PC-9 (cell line): ENCODE data around the gene PI3. TPM values are rescaled to one million over a fixed set of nuclear protein-coding genes. Genes with fewer than 3 reads are reported as not detected.
A peak's percentile ranks its signal among the peaks of the same experiment; 100 is the strongest.

Experiments used
- BruUV-seq: library from RNA; stranded (reverse); fragments of 400-500 nt; replicated peaks from 2 replicates; lab custom pipeline; 2021; lab: Mats Ljungman, UMichigan
- CTCF ChIA-PET: fragments of 300-600 bp; sonication (Branson Sonifier 250); formaldehyde crosslinking; loops from one replicate; lab custom pipeline; 2022; ENCODE audit warnings: antibody characterized with exemption; lab: Charles Lee
- POLR2A ChIA-PET: fragments of 300-600 bp; sonication (Branson Sonifier 250); formaldehyde crosslinking; loops from one replicate; lab custom pipeline; 2022; ENCODE audit warnings: antibody characterized with exemption; ENCODE audit not compliant: unreplicated experiment; lab: Charles Lee
- DNase-seq, 2 experiments: peaks; one replicate each; pipeline versions ENCODE4 v3.0.0 to v3.0.0-alpha.2; 2015 to 2022; ENCODE audit warnings: mixed read lengths in 1 of 2
- H2AFZ ChIP-seq: fragments of 200-600 bp; sonication (generic); 2 replicates; pipeline ENCODE4 v1.8.1; 2017; ENCODE audit warnings: antibody characterized with exemption
- H3F3A ChIP-seq: fragments of 200-600 bp; sonication (generic); 2 replicates; pipeline ENCODE4 v1.8.1; 2017; ENCODE audit warnings: antibody characterized with exemption, mild to moderate bottlenecking, low read depth; ENCODE audit not compliant: insufficient read depth
- H3K27ac ChIP-seq: fragments of 200-600 bp; sonication (generic); 2 replicates; pipeline ENCODE4 v1.6.1; 2016; ENCODE audit warnings: mixed run types
- H3K27me3 ChIP-seq: fragments of 200-600 bp; sonication (generic); 2 replicates; pipeline ENCODE4 v1.6.1; 2016; ENCODE audit warnings: low read depth, mixed run types; ENCODE audit not compliant: insufficient read depth
- H3K36me3 ChIP-seq: fragments of 200-600 bp; sonication (generic); 2 replicates; pipeline ENCODE4 v1.6.1; 2016; ENCODE audit warnings: low read depth, mixed run types
- H3K4me1 ChIP-seq: fragments of 200-600 bp; sonication (generic); replicated peaks from 2 replicates; pipeline ENCODE4 v1.6.1; 2016; ENCODE audit warnings: mixed run types; ENCODE audit not compliant: insufficient read depth
- H3K4me2 ChIP-seq: fragments of 200-600 bp; sonication (generic); 2 replicates; pipeline ENCODE4 v1.6.1; 2017; ENCODE audit warnings: mixed run types
- H3K4me3 ChIP-seq: fragments of 200-600 bp; sonication (generic); 2 replicates; pipeline ENCODE4 v1.6.1; 2016; ENCODE audit warnings: mixed run types
- H3K79me2 ChIP-seq: fragments of 200-600 bp; sonication (generic); 2 replicates; pipeline ENCODE4 v1.6.1; 2017; ENCODE audit warnings: low read depth, mixed run types
- H3K9me2 ChIP-seq: fragments of 200-600 bp; sonication (generic); 2 replicates; pipeline ENCODE4 v1.8.1; 2017; ENCODE audit warnings: mild to moderate bottlenecking; ENCODE audit not compliant: insufficient read depth
- H3K9me3 ChIP-seq: fragments of 200-600 bp; sonication (generic); 2 replicates; pipeline ENCODE4 v1.8.1; 2016; ENCODE audit warnings: low read depth; ENCODE audit not compliant: insufficient read depth
- H4K20me1 ChIP-seq: fragments of 200-600 bp; sonication (generic); 2 replicates; pipeline ENCODE4 v1.8.1; 2017; ENCODE audit not compliant: insufficient read depth
- CTCF ChIP-seq: fragments of 200-600 bp; sonication (generic); conservative IDR thresholded peaks from 2 replicates; pipeline ENCODE4 v1.6.1; 2017; ENCODE audit warnings: mixed run types, antibody characterized with exemption, mild to moderate bottlenecking, moderate library complexity
- EZH2 ChIP-seq: fragments of 200-600 bp; sonication (generic); IDR thresholded peaks from 2 replicates; pipeline ENCODE4 v1.8.0; 2017; ENCODE audit warnings: antibody characterized with exemption, low read depth
- intact Hi-C: fragments of 100-400 bp; cut with micrococcal nuclease; formaldehyde crosslinking; loops from one replicate; pipeline ENCODE4 v1.10.0; 2022; ENCODE audit not compliant: unreplicated experiment
- total RNA-seq: library from RNA; stranded (reverse); gene quantifications from 2 replicates; pipeline ENCODE4 v1.2.3, GENCODE V29; 2021

PI3 gene
- total RNA-seq, 1 experiment from 2014 or later: 6.6 TPM

- Histone ChIP-seq H3K4me3 (no peak overlapping the region), H3K36me3 (no peaks in the 10 kb centered on the region), H3K79me2 (no peaks in the 10 kb centered on the region), H3K9me2 (no peaks in the 10 kb centered on the region), H3K4me2 (no peak overlapping the region), H3K4me1 (peaks cover 3% of the 10 kb centered on the region), H4K20me1 (no peaks in the 10 kb centered on the region), H2AFZ (no peak overlapping the region), H3F3A (no peaks in the 10 kb centered on the region; the same call in 1 of the 2 replicates), H3K27me3 (no peaks in the 10 kb centered on the region), H3K9me3 (no peaks in the 10 kb centered on the region), H3K27ac (no peak overlapping the region)
- TF ChIP-seq CTCF (no peak), EZH2 (no peak)
- DNase-seq: no peak
- intact Hi-C loops: no loop called here
- POLR2A ChIA-PET: no interaction called here
- no TSS peak for BruUV-seq
- CTCF ChIA-PET: no interaction called here
Measured at GRCh38 chr20:45211569-45212474, 37.1 kb downstream of the PI3 start.

GRCh38 chr20:45212836-45213235, 38.1 kb downstream of the PI3 start:
- H3K4me3 ChIP-seq: no peak overlapping the region
- ChIA-PET POLR2A (no interaction called here), CTCF (no interaction called here)
- no peaks in the 10 kb centered on the region for H3K9me2 ChIP-seq
- no peaks in the 10 kb centered on the region for H4K20me1 ChIP-seq
- DNase-seq: no peak
- H3K9me3 ChIP-seq: no peaks in the 10 kb centered on the region
- TF ChIP-seq CTCF (no peak), EZH2 (no peak)
- no peak overlapping the region for H2AFZ ChIP-seq
- no peak overlapping the region for H3K27ac ChIP-seq
- H3K27me3 ChIP-seq: no peaks in the 10 kb centered on the region
- H3F3A ChIP-seq: no peaks in the 10 kb centered on the region
- no peak overlapping the region for H3K4me2 ChIP-seq
- H3K36me3 ChIP-seq: no peaks in the 10 kb centered on the region
- BruUV-seq: no TSS peak
- no peaks in the 10 kb centered on the region for H3K4me1 ChIP-seq
- intact Hi-C loops: no loop called here
- no peaks in the 10 kb centered on the region for H3K79me2 ChIP-seq

GRCh38 chr20:45218124-45218523, 43.4 kb downstream of the PI3 start:
- H3K36me3 ChIP-seq: no peaks in the 10 kb centered on the region
- no peaks in the 10 kb centered on the region for H3K9me3 ChIP-seq
- peaks cover 16% of the 10 kb centered on the region for H3K4me1 ChIP-seq
- H3K27ac ChIP-seq: no peak overlapping the region
- no peaks in the 10 kb centered on the region for H4K20me1 ChIP-seq
- no peaks in the 10 kb centered on the region for H3K79me2 ChIP-seq
- H3K27me3 ChIP-seq: no peaks in the 10 kb centered on the region
- no peaks in the 10 kb centered on the region; the same call in 1 of the 2 replicates for H3K9me2 ChIP-seq
- BruUV-seq: no TSS peak
- CTCF ChIA-PET: no interaction called here
- no peak overlapping the region for H3K4me2 ChIP-seq
- TF ChIP-seq EZH2 (no peak), CTCF (no peak)
- intact Hi-C loops: no loop called here
- DNase-seq: peak in 1 of 2 experiments; percentile 46
- no peak overlapping the region for H3K4me3 ChIP-seq
- POLR2A ChIA-PET: no interaction called here
- H3F3A ChIP-seq: peaks cover 8% of the 10 kb centered on the region; the same call in 1 of the 2 replicates
- H2AFZ ChIP-seq: no peak overlapping the region
